GM19025 (cell line): ENCODE measurements around the gene CTTNBP2NL.
"Not testable (repeated sequence)": the region's sequence is repeated elsewhere in the genome, so short reads cannot be mapped to it uniquely, and the experiment has no call there.

Experiments
- ATAC-seq: cut with Tn5 transposase; IDR thresholded peaks from one replicate; pipeline ENCODE4 v1.9.1; 2021; ENCODE audit warnings: mild to moderate bottlenecking, low read depth, moderate library complexity; ENCODE audit not compliant: unreplicated experiment

CTTNBP2NL gene

DNA sequence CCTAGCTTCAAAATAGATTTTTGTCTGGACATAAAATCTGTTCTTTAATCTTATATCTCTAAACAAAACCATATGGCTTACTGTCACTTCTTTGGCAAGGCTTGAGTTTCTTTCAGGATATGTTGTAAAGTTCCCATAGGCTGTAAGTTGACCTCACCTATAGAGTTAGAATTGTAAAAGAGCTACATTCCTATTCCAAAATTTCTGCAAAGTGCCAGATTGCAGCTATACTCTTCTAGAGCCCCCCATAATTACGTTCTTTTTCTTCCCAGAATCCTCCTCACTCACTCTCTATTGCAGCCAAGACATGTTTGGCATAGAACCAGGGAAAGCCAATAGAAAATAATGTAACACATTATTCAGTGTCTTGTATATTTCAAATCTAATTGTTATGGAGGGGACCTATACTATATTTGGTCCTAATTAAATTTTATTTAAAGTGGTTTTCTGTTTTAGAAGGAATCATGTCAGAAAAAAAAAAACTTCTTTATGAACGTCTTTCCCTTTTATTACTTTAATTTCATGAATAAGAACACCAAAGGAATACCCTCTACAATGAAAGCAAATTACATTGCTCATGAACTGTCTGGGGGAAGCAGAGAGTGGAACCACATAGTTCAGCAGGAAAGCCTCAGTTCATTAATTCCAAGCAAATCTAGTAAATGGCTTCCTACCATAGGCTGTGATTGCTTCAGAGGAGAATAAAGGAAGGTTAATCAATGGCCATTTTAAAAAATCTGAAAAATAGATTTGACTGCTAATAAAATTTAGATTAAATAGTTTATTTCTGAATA is 22.3 kb downstream of the CTTNBP2NL start:
- ATAC-seq: no peak

DNA sequence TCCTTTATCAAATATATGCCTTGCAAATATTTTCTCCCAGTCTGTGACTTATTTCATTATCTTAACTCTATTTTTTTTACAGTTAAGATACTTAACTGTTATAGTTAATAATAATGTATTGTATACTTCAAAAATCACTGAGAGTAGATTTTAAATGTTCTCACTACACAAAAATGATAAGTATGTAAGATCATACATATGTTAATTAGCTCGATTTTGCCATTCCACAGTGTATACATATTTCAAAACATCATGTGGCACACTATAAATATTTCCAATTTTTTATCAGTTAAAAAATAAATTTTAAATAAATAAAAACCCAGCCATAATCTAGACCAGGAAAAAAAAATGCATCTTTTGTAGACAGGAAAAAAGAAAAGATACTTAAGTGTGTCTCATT is 27.2 kb downstream of the CTTNBP2NL start:
- ATAC-seq: no peak

DNA sequence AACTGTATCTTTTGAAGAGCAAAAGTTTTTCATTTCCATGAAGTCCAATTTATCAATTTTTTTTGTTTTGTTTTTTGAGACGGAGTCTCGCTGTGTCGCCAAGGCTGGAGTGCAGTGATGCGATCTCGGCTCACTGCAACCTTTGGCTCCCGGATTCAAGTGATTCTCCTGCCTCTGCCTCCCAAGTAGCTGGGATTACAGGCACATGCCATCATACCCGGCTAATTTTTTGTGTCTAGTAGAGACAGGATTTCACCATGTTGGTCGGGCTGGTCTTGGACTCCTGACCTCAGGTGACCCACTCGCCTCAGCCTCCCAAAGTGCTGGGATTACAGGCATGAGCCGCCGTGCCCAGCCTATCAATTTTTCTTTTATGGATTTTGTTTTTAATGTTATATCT is 27.7 kb downstream of the CTTNBP2NL start:
- ATAC-seq: not testable (repeated sequence)

DNA sequence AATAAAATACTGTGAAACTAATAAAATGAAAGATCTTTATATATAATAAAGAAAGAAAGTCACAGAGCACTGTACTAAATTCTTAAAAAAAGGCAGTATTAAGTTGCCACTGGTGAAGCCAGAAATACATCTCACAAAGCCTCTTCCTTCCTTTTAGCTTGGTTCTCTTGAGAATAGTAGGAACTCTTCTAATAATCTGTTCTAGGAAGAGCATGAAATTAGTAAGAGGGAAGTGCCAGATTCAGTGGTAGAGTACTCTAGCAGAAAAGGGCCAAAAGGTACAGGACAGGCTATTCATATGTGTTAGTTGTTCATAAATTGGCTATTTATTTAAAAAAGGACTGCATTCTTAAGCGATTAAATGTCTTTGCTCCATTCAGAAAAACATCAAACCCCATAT is 33.7 kb downstream of the CTTNBP2NL start:
- ATAC-seq: no peak

DNA sequence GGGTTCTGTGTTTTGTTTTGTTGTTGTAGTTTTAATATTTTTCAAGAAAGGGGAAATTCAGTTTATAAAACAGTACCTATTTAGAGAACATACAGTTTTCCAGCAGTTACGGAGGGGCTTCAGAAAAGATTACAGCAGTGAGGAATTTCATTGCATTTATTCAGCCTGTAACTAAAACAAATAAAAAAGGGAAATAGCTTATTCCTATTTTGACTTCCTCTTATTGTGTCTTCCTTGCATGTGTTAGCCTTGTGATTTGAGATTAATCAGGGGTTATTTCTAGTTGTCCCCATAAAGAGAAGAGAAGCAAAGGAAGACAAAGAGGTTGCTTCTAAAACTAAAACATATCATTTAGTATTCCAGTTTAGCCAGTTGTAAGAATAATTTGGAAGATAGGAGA is 35.0 kb downstream of the CTTNBP2NL start:
- no peak for ATAC-seq

DNA sequence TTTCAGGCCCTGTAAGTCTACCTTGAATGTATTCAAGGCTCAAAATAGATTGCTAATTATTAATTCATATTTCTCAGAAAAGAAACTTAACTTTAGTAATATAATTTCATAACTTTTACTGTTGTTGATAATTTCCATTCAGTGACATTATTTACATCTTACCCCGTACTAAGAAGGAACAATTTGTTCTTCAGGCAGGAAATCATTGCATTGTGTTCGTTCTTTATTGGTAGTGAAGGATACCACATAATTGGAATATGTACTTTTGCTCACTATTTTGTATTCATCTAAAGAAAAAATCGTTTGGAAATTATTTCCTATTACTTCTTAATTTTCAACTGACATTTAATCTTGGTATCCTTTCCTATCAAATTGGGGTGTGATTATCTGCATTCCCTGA is 39.4 kb downstream of the CTTNBP2NL start:
- no peak for ATAC-seq

DNA sequence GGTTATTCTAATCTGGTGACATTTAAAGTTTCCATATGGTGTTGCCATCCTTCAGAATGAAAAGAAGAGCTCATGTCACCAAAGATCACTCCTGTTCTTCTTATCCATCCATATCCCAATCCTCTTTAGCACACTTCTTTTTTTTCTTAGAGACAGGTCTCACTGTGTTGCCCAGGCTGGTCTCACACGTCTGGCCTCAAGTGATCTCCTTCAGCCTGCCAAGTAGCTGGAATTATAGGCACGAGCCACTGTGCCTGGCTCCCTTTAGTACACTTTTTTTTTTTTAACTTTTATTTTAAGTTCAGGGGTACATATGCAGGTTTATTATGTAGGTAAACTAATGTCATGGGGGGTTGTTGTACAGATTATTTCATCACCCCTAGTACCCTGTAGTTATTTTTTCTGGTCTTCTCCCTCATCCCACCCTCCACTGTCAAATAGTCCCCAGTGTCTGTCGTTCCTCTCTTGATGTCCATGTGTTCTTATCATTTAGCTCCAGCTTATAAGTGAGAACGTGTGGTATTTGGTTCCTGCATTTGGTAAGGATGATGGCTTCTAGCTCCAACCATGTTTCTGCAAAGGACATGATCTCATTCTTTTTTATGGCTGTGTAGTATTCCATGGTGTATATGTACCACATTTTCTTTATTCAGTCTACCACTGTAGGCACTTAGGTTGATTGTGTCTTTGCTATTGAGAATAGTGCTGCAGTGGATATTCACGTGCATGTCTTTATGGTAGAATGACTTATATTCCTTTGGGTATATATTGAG is 40.6 kb downstream of the CTTNBP2NL start:
- ATAC-seq: no peak

DNA sequence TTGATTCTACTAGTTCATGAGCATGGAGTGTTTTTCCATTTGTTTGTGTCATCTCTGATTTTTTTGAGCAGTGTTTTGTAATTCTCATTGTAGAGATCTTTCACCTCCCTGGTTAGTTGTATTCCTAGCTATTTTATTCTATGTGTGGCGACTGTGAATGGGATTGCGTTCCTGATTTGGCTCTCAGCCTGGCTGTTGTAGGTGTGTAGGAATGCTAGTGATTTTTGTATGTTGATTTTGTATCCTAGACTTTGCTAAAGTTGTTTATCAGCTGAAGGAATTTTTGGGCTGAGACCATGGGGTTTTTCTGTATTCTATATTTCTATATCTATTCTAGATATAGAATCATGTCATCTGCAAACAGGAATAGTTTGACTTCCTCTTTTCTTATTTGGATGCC is 42.1 kb downstream of the CTTNBP2NL start:
- ATAC-seq: not testable (repeated sequence)

DNA sequence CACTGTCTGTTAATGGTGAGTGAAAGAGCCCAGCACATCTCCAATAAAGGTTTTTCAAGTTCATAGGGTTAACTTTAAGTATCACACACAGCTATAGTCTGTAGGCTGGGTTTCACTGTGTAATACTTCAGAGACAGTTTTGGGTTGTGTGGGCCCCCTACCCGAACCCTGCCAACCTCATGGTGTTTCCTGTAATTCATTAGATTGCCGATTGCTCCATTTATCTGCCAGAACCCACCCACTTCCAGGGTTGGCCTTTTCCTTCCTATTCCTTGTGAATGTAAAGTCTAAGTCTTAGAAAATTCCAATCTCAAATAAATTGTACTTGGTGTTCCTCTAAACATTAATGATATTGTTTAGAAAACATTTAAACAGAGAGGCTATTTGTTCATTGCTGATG is 43.6 kb downstream of the CTTNBP2NL start:
- no peak for ATAC-seq

DNA sequence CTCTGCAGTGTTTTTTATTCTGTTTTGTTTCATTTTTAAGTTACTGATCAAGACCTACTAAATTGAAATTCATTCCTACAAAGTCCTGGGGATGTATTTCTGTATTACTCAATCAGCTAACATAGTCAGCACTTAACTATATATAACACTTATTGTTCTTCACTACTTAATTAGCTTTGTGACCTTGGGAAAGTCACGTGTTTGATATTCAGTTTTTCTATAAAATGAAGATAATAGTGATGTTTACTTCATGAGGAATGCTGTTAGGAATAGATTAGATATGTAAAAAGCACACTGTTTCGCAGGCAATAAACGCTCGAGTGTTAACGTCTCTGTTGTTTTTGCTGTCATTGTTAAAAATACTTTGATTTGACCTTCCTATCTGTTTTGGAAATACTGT is 44.6 kb downstream of the CTTNBP2NL start:
- ATAC-seq: no peak

DNA sequence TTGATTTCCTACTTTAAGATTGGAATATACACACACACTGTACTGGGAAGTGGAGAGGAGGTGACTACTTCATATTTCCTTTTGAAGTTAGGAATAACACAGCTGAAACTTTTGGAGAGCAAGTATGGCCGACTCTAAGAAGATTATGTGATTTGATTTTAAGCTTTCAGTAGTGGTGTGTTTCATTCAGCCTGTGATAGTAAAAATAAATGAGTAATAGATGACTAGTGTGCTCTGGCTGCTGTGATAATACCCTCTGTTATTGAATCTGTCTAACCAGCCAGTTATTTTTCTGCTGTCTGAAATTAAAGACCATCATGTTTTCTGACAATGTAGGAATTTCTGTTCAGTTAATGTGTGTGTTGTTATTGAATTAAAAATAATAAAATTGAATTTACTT is 48.3 kb downstream of the CTTNBP2NL start:
- ATAC-seq: no peak

DNA sequence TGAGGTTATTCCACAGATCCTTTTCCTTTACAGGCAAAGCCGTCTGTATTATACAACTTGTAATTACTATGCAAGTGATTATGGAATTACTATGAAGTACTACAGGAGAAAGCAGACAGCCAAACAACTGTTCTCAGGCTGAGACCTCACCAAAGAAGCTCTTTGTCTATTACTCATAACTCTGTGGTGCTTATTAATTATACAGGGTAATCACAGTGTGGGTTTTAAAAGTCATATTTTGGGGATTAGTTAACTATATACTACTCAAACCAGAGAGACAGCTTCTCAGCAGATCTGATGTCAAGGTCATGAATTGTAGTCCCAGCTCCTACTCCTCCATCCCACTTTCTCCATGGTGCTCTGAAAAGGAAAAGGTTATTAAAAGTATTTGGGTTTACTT is 49.6 kb downstream of the CTTNBP2NL start:
- no peak for ATAC-seq

DNA sequence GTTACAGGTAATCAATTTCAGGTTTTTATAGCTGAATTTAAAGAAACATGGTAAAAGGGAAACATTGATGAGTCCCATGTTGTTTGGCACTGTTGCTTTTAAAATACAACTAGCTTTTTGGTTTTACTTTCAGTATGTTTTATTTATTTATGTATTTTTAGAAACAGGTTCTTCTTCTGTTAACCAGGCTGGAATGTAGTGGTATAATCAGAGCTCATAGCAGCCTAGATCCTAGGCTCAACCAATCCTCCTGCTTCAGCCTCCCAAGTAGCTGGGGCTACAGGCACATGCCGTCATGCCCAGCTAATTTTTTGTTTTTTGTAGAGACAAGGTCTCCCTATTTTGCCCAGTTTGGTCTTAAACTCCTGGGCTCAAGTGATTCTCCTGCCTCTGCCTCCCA is 50.4 kb downstream of the CTTNBP2NL start:
- ATAC-seq: no peak

DNA sequence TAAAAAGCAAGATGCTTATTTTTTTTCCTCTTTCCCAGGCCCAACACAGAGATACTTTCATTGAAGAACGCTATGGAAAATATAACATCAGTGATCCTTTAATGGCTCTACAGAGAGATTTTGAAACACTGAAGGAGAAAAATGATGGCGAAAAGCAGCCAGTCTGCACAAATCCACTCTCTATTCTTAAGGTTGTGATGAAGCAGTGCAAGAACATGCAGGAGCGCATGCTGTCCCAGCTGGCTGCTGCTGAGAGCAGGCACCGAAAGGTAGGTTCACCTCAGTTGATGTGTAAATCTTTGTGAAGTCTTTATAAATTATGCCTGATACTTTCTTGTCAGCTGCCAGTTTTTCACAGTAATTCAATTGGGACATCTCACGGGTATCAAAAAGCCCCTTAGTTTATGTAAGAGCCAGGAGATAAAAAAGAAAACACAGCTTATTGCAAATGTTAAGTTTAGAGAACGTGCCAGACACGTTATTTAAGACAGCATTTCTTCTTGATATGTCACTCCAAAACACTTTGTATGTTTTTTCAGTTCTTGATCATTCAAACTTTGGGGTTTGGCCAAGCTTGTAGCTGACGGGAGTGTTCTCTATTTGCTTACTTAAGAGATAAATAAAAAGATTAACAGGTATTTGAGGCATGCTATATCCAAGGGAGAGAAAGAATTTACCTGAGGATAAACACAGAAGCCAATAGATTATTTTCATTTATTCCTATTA is 53.1 kb downstream of the CTTNBP2NL start:
- no peak for ATAC-seq

DNA sequence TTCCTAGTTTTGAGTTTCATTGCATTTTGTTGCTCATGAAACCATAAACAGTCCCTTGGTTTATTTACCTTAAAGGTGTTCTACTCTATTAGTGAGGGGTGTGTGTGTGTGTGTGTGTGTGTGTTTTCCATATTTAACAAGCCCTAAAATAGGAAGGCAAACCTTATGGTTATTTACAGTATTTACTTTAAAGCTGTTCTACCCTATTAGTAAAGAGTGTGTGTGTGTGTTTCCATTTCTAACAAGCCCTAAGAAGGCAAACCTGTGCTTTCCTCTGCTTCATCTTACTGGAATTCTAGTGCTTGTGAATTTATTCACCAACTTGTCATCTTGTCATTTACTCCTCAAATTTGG is 53.6 kb downstream of the CTTNBP2NL start:
- no peak for ATAC-seq

DNA sequence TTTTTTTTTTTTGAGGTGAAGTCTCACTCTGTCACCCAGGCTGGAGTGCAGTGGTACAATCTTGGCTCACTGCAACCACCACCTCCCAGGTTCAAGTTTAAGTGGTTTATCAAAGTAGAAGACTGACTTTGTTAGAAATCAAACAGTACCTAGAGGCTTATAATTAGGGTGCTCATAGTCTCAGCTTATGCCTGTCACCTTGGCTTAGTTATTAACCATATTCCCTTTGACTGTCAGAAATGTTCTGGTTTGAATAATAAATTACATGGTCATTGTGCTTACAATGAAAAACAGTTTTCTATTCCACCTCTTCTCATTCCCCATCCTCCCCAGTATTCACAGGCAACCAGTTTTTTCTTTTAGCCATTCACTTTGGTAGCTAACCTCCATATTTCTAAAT is 54.8 kb downstream of the CTTNBP2NL start:
- ATAC-seq: no peak

DNA sequence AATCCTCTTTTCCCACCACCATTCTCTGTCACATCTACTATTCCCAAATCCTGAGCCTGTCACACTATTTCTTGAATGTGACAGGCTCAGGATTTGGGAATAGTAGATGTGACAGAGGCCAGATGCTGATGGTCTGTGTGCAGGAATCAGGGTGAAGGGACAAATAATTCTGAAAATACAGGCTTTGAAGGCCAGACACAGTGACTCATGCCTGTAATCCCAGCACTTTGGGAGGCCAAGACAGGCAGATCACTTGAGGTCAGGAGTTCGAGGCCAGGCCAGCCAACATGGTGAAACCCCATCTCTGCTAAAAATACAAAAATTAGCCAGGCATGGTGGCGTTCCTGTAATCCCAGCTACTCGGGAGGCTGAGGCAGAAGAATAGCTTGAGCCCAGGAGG is 55.3 kb downstream of the CTTNBP2NL start:
- not testable (repeated sequence) for ATAC-seq

DNA sequence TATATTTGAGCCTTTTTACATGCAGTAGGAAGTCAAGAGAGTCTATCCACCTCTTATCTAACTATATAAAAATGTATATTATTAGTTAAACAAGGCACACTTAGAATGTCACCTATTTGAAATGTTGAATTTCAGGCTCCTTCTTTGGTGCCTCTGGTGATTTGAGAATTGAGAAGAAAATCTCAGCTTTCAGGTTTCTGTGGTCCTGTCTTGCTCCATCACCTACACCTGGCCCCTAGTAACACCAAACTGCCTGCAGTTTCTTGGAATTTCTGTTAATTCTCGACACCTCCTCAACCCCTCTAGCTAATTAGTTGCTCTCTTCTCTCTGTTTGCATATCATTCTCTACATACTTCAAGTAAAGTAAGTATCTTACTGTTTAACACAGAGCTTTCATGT is 57.9 kb downstream of the CTTNBP2NL start:
- no peak for ATAC-seq

DNA sequence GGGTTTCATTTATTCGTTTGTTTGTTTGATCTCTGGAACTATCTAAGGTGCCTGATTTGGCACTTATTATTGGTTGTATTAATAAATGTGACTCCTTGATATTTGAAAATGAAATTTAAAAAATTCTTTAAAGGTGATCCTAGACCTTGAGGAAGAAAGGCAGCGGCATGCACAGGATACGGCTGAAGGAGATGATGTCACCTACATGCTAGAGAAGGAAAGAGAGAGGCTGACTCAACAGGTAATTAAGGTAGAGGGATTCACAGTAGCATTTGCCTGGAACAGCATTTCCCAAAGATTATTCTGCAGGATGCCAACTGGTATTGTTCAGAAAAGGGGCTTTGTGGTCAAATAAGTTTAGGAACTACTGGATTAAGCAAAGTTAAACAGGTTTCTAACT is 58.3 kb downstream of the CTTNBP2NL start:
- no peak for ATAC-seq

DNA sequence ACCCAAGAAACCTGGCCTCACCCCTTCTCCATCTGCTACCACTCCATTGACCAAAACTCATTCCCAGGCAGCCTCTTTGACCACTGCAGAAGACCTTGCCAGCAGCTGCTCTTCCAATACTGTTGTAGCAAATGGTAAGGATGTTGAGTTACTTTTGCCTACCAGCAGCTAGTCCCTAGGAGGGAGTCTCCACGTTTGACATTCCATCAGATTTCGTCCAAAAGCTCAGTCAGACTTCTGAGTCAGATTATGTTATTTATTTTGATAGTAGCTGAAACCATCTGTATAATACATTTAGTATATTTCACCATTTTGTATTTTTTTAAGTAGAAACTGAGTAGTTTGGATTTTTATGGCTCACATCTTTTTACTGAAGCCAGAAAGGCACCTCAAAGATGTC is 61.2 kb downstream of the CTTNBP2NL start:
- no peak for ATAC-seq

DNA sequence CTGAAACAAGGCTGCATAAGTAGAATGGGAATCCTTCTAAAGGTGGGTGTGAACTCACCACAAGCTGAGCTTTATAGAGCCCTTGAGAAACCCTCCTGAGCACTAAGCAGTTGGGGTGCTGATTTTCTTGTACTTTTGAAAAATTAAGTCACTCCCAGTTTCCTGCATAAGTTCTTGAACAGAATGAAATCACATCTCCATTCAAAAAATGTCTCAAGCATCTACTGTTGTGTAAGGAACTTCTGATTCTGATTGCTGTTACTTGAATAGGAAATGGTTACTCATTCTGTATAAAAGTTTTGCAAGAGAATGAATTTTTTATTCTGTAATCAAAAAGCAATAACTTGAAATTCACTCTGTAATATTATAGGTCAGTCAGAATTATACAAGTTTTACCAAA is 61.9 kb downstream of the CTTNBP2NL start:
- no peak for ATAC-seq
